Measurements from ENCODE around the gene GAGE1.
"Not testable (repeated sequence)": the region's sequence is repeated elsewhere in the genome, so short reads cannot be mapped to it uniquely, and the experiment has no call there.

Gene GAGE1

GRCh38 chrX:49598720-49599119 lies at the start of gene GAGE1:
Gene GAGE1 (plus strand): TSS chrX:49599020. CDS start chrX:49600175, 1,155 bp downstream.
- not testable (repeated sequence) for H3K27me3 ChIP-seq (replicated peaks; ENCODE audit: control insufficient read depth, insufficient read depth, low read length); H3K36me3 ChIP-seq (ENCODE audit: control insufficient read depth, insufficient read depth, low read length, severe bottlenecking); H3K9ac ChIP-seq (ENCODE audit: low read length); H3K4me3 ChIP-seq (ENCODE audit: low read length); DNase-seq (ENCODE audit: low read depth); H3K4me1 ChIP-seq (ENCODE audit: control insufficient read depth, insufficient read depth, low read length); H3K9me3 ChIP-seq (ENCODE audit: control insufficient read depth, low read length)

- not testable (repeated sequence) for DNase-seq (ENCODE audit: low read depth); H3K4me1 ChIP-seq (ENCODE audit: control insufficient read depth, insufficient read depth, low read length); H3K36me3 ChIP-seq (ENCODE audit: control insufficient read depth, insufficient read depth, low read length, severe bottlenecking); H3K9me3 ChIP-seq (ENCODE audit: control insufficient read depth, low read length); H3K4me3 ChIP-seq (ENCODE audit: low read length); H3K27me3 ChIP-seq (replicated peaks; ENCODE audit: control insufficient read depth, insufficient read depth, low read length); H3K9ac ChIP-seq (ENCODE audit: low read length)
Observed at GRCh38 chrX:49550989-49551388, 47.8 kb upstream of the GAGE1 start, which contains the start of gene GAGE12E. Gene GAGE12E (plus strand): TSS chrX:49551289. CDS start chrX:49552444, 1,155 bp downstream.

GRCh38 chrX:49560542-49560941 lies 38.3 kb upstream of the GAGE1 start, which contains the start of gene GAGE12F:
Gene GAGE12F (plus strand): TSS chrX:49560842. CDS start chrX:49561997, 1,155 bp downstream.
- not testable (repeated sequence) for H3K36me3 ChIP-seq (ENCODE audit: control insufficient read depth, insufficient read depth, low read length, severe bottlenecking); DNase-seq (ENCODE audit: low read depth); H3K27me3 ChIP-seq (replicated peaks; ENCODE audit: control insufficient read depth, insufficient read depth, low read length); H3K4me3 ChIP-seq (ENCODE audit: low read length); H3K9ac ChIP-seq (ENCODE audit: low read length); H3K9me3 ChIP-seq (ENCODE audit: control insufficient read depth, low read length); H3K4me1 ChIP-seq (ENCODE audit: control insufficient read depth, insufficient read depth, low read length)

GRCh38 chrX:49568728-49569127 lies 30.1 kb upstream of the GAGE1 start:
- not testable (repeated sequence) for DNase-seq (ENCODE audit: low read depth); H3K36me3 ChIP-seq (ENCODE audit: control insufficient read depth, insufficient read depth, low read length, severe bottlenecking); H3K9me3 ChIP-seq (ENCODE audit: control insufficient read depth, low read length); H3K4me3 ChIP-seq (ENCODE audit: low read length); H3K9ac ChIP-seq (ENCODE audit: low read length); H3K27me3 ChIP-seq (replicated peaks; ENCODE audit: control insufficient read depth, insufficient read depth, low read length); H3K4me1 ChIP-seq (ENCODE audit: control insufficient read depth, insufficient read depth, low read length)

GRCh38 chrX:49569152-49569551 lies 29.7 kb upstream of the GAGE1 start:
- H3K4me3 ChIP-seq (ENCODE audit: low read length); H3K9me3 ChIP-seq (ENCODE audit: control insufficient read depth, low read length); H3K4me1 ChIP-seq (ENCODE audit: control insufficient read depth, insufficient read depth, low read length); H3K27me3 ChIP-seq (replicated peaks; ENCODE audit: control insufficient read depth, insufficient read depth, low read length); H3K36me3 ChIP-seq (ENCODE audit: control insufficient read depth, insufficient read depth, low read length, severe bottlenecking); H3K9ac ChIP-seq (ENCODE audit: low read length); DNase-seq (ENCODE audit: low read depth): not testable (repeated sequence)

GRCh38 chrX:49570100-49570499 lies 28.7 kb upstream of the GAGE1 start, which contains the start of gene GAGE12G:
Gene GAGE12G (plus strand): TSS chrX:49570400. CDS start chrX:49571555, 1,155 bp downstream.
- not testable (repeated sequence) for H3K9ac ChIP-seq (ENCODE audit: low read length); DNase-seq (ENCODE audit: low read depth); H3K9me3 ChIP-seq (ENCODE audit: control insufficient read depth, low read length)

GRCh38 chrX:49579649-49580048 lies 19.2 kb upstream of the GAGE1 start, which contains the start of gene GAGE12H:
Gene GAGE12H (plus strand): TSS chrX:49579949. CDS start chrX:49581104, 1,155 bp downstream.
- not testable (repeated sequence) for H3K4me3 ChIP-seq (ENCODE audit: low read length); DNase-seq (ENCODE audit: low read depth); H3K27me3 ChIP-seq (replicated peaks; ENCODE audit: control insufficient read depth, insufficient read depth, low read length); H3K9me3 ChIP-seq (ENCODE audit: control insufficient read depth, low read length); H3K4me1 ChIP-seq (ENCODE audit: control insufficient read depth, insufficient read depth, low read length); H3K36me3 ChIP-seq (ENCODE audit: control insufficient read depth, insufficient read depth, low read length, severe bottlenecking); H3K9ac ChIP-seq (ENCODE audit: low read length)

More at GRCh38 chrX:49570100-49570499, 28.7 kb upstream of the GAGE1 start, which contains the start of gene GAGE12G:
- not testable (repeated sequence) for H3K4me1 ChIP-seq (ENCODE audit: control insufficient read depth, insufficient read depth, low read length); H3K4me3 ChIP-seq (ENCODE audit: low read length); H3K36me3 ChIP-seq (ENCODE audit: control insufficient read depth, insufficient read depth, low read length, severe bottlenecking); H3K27me3 ChIP-seq (replicated peaks; ENCODE audit: control insufficient read depth, insufficient read depth, low read length)

- H3K4me3 ChIP-seq (ENCODE audit: low read length); H3K27me3 ChIP-seq (replicated peaks; ENCODE audit: control insufficient read depth, insufficient read depth, low read length); H3K4me1 ChIP-seq (ENCODE audit: control insufficient read depth, insufficient read depth, low read length); H3K9me3 ChIP-seq (ENCODE audit: control insufficient read depth, low read length); DNase-seq (ENCODE audit: low read depth); H3K9ac ChIP-seq (ENCODE audit: low read length); H3K36me3 ChIP-seq (ENCODE audit: control insufficient read depth, insufficient read depth, low read length, severe bottlenecking): not testable (repeated sequence)
Observed at GRCh38 chrX:49589196-49589595, 9.6 kb upstream of the GAGE1 start, which contains the start of gene GAGE2A. Gene GAGE2A (plus strand): TSS chrX:49589496. CDS start chrX:49590651, 1,155 bp downstream.

GRCh38 chrX:49589769-49590478 lies 8.9 kb upstream of the GAGE1 start:
- not testable (repeated sequence) for DNase-seq (ENCODE audit: low read depth); H3K36me3 ChIP-seq (ENCODE audit: control insufficient read depth, insufficient read depth, low read length, severe bottlenecking); H3K9ac ChIP-seq (ENCODE audit: low read length)

GRCh38 chrX:49590488-49590887 lies 8.3 kb upstream of the GAGE1 start:
- not testable (repeated sequence) for DNase-seq (ENCODE audit: low read depth); H3K27me3 ChIP-seq (replicated peaks; ENCODE audit: control insufficient read depth, insufficient read depth, low read length); H3K9ac ChIP-seq (ENCODE audit: low read length); H3K36me3 ChIP-seq (ENCODE audit: control insufficient read depth, insufficient read depth, low read length, severe bottlenecking); H3K4me3 ChIP-seq (ENCODE audit: low read length); H3K9me3 ChIP-seq (ENCODE audit: control insufficient read depth, low read length); H3K4me1 ChIP-seq (ENCODE audit: control insufficient read depth, insufficient read depth, low read length)

More at GRCh38 chrX:49589769-49590478, 8.9 kb upstream of the GAGE1 start:
- not testable (repeated sequence) for H3K9me3 ChIP-seq (ENCODE audit: control insufficient read depth, low read length); H3K4me1 ChIP-seq (ENCODE audit: control insufficient read depth, insufficient read depth, low read length); H3K27me3 ChIP-seq (replicated peaks; ENCODE audit: control insufficient read depth, insufficient read depth, low read length); H3K4me3 ChIP-seq (ENCODE audit: low read length)

- no peak for DNase-seq (ENCODE audit: low read depth)
Observed at GRCh38 chrX:49610718-49611310, 12.0 kb downstream of the GAGE1 start.

More at GRCh38 chrX:49610718-49611310, 12.0 kb downstream of the GAGE1 start:
- peaks cover 7% of the 10 kb centered on the region for H3K9me3 ChIP-seq (ENCODE audit: control insufficient read depth, low read length)
- H3K27me3 ChIP-seq (replicated peaks; ENCODE audit: control insufficient read depth, insufficient read depth, low read length) = peaks cover 23% of the 10 kb centered on the region
- H3K36me3 ChIP-seq (ENCODE audit: control insufficient read depth, insufficient read depth, low read length, severe bottlenecking) = no peaks in the 10 kb centered on the region
- H3K4me1 ChIP-seq (ENCODE audit: control insufficient read depth, insufficient read depth, low read length) = no peaks in the 10 kb centered on the region
- H3K9ac ChIP-seq (ENCODE audit: low read length) = no peak overlapping the region
- no peak overlapping the region for H3K4me3 ChIP-seq (ENCODE audit: low read length)

All from adipocyte (in vitro differentiated cells).